ENCODE results near the gene HDAC4.

DNA sequence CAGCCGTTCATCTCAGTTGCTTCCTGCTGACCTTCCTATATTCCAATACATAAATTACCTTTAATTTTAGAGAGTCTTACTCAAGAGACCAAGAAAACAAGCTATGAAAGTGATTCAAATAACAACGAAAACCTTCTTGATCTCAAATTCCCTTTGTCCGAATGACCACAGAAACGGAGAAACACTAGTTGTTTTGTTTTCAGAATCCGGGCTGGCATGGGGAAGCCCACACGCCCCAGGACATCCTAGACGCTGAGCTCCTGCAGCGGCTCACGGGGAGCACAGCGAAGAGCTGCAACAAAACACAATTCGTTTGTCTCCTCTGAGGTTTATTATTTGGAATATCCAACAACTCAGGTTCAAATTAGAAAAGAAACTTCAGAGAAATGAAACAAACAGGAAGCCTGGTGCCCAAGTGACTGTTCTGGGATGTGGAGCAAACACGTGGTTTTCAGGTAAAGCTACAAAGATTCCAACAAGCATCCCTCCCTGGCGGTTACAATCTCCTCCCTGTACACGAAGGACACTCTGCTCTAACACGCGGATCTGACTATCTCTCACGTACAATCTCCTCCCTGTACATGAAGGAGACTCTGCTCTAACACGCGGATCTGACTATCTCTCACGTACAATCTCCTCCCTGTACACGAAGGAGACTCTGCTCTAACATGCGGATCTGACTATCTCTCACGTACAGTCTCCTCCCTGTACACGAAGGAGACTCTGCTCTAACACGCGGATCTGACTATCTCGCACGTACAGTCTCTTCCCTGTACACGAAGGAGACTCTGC, 315.4 kb downstream of the HDAC4 start:
- TF ChIP-seq, protein P1, sequence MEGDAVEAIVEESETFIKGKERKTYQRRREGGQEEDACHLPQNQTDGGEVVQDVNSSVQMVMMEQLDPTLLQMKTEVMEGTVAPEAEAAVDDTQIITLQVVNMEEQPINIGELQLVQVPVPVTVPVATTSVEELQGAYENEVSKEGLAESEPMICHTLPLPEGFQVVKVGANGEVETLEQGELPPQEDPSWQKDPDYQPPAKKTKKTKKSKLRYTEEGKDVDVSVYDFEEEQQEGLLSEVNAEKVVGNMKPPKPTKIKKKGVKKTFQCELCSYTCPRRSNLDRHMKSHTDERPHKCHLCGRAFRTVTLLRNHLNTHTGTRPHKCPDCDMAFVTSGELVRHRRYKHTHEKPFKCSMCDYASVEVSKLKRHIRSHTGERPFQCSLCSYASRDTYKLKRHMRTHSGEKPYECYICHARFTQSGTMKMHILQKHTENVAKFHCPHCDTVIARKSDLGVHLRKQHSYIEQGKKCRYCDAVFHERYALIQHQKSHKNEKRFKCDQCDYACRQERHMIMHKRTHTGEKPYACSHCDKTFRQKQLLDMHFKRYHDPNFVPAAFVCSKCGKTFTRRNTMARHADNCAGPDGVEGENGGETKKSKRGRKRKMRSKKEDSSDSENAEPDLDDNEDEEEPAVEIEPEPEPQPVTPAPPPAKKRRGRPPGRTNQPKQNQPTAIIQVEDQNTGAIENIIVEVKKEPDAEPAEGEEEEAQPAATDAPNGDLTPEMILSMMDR (IDR thresholded peaks at IDR 0.05) = no peak
- TF ChIP-seq EP300 (IDR thresholded peaks at IDR 0.05) (no peak), POLR2A (IDR thresholded peaks at IDR 0.05) (no peak)
